Progenitor cell of endocrine pancreas (in vitro differentiated cells): Measurements from ENCODE around the gene ANKLE1. TPM values are rescaled to one million over a fixed set of nuclear protein-coding genes. Genes with fewer than 3 reads are reported as not detected.

Experiments
- DNase-seq: peaks from one replicate; pipeline ENCODE4 v3.0.0; 2021; ENCODE audit warnings: low spot score; ENCODE audit not compliant: unreplicated experiment
- H3K27ac Mint-ChIP-seq: 2 replicates; pipeline ENCODE4 v1.8.0; 2021; ENCODE audit warnings: mild to moderate bottlenecking, moderate library complexity, mixed read lengths
- H3K27me3 Mint-ChIP-seq: 2 replicates; pipeline ENCODE4 v1.8.0; 2021; ENCODE audit warnings: mixed read lengths
- H3K36me3 Mint-ChIP-seq: 2 replicates; pipeline ENCODE4 v1.8.0; 2022; ENCODE audit warnings: mixed read lengths; ENCODE audit not compliant: insufficient read depth
- H3K4me1 Mint-ChIP-seq: 2 replicates; pipeline ENCODE4 v1.8.0; 2021; ENCODE audit warnings: low read depth, mixed read lengths
- H3K4me3 Mint-ChIP-seq: 2 replicates; pipeline ENCODE4 v1.8.0; 2021; ENCODE audit warnings: low read depth, mild to moderate bottlenecking, moderate library complexity, mixed read lengths
- H3K9me3 Mint-ChIP-seq: 2 replicates; pipeline ENCODE4 v1.8.0; 2021; ENCODE audit warnings: low read depth, mixed read lengths
- long read RNA-seq: library from polyadenylated mRNA; unstranded; transcript quantifications from one replicate; pipeline ENCODE4 v2.0.0, GENCODE V29; 2020
- total RNA-seq: library from RNA; stranded (reverse); gene quantifications from 2 replicates; pipeline ENCODE4 v1.2.1, GENCODE V29; 2021
- TF ChIP-seq, protein P1 (sequence below): fragments of 200-600 bp; sonication (generic); IDR thresholded peaks from one replicate; pipeline ENCODE4 v1.5.0; 2021; ENCODE audit warnings: antibody characterized with exemption, mild to moderate bottlenecking; ENCODE audit not compliant: unreplicated experiment

Gene ANKLE1, protein sequence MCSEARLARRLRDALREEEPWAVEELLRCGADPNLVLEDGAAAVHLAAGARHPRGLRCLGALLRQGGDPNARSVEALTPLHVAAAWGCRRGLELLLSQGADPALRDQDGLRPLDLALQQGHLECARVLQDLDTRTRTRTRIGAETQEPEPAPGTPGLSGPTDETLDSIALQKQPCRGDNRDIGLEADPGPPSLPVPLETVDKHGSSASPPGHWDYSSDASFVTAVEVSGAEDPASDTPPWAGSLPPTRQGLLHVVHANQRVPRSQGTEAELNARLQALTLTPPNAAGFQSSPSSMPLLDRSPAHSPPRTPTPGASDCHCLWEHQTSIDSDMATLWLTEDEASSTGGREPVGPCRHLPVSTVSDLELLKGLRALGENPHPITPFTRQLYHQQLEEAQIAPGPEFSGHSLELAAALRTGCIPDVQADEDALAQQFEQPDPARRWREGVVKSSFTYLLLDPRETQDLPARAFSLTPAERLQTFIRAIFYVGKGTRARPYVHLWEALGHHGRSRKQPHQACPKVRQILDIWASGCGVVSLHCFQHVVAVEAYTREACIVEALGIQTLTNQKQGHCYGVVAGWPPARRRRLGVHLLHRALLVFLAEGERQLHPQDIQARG
- total RNA-seq: 6.4 and 8.1 TPM in 2 replicates
- long read RNA-seq, partial matches to known transcripts: 1 of 1 reads
- long read RNA-seq, other reads (novel, unspliced or antisense): 0 of 1 reads

DNA sequence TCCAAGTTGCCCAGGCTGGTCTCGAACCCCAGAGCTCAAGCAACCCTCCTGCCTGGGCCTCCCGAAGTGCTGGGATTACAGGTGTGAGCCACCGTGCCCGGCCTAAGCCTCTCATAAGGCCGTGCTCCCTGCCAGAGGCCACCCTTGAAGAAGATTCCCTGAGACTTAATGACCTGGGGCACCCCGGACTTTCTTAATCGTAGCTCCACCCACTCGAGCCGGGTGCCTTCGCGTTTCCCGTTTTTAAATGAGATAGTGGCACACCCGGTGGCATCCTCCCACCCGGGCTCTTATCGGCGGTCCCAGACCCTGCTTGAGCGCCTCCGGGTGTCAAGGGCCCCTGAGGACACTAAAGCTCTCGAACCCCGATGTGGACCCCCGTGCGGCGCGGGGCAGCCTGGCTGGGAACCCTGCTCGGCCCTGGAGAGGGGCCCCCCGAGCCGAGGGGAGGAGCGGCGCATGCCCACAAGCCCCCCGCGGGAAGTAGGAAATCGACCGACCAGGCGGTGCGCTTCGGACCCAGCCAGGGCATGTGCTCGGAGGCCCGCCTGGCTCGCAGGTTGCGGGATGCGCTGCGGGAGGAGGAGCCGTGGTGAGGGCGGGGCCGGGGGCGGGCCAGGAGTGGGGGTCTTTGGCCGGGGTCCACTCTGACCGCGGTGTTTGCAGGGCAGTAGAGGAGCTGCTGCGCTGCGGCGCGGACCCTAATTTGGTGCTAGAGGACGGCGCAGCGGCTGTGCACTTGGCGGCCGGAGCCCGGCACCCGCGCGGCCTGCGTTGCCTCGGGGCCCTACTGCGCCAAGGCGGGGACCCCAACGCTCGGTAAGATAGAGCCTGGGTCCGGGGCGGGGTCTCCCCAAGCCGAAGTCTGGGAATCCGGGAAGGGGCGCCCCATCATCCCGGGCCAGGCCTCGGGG, at the start of gene ANKLE1:
Gene ANKLE1 (plus strand): TSS at position 511 of the 914 bp plus-strand sequence. CDS start 20 bp downstream, at position 531.
- peaks cover 8% of the 10 kb centered on the region for H3K36me3 Mint-ChIP-seq
- peak within 1 kb of the TSS; percentile 67 for H3K4me3 Mint-ChIP-seq
- TF ChIP-seq, protein P1, sequence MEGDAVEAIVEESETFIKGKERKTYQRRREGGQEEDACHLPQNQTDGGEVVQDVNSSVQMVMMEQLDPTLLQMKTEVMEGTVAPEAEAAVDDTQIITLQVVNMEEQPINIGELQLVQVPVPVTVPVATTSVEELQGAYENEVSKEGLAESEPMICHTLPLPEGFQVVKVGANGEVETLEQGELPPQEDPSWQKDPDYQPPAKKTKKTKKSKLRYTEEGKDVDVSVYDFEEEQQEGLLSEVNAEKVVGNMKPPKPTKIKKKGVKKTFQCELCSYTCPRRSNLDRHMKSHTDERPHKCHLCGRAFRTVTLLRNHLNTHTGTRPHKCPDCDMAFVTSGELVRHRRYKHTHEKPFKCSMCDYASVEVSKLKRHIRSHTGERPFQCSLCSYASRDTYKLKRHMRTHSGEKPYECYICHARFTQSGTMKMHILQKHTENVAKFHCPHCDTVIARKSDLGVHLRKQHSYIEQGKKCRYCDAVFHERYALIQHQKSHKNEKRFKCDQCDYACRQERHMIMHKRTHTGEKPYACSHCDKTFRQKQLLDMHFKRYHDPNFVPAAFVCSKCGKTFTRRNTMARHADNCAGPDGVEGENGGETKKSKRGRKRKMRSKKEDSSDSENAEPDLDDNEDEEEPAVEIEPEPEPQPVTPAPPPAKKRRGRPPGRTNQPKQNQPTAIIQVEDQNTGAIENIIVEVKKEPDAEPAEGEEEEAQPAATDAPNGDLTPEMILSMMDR: no peak
- DNase-seq: no peak
- H3K27me3 Mint-ChIP-seq: peaks cover 7% of the 10 kb centered on the region
- H3K9me3 Mint-ChIP-seq: no peaks in the 10 kb centered on the region
- H3K4me1 Mint-ChIP-seq: no peaks in the 10 kb centered on the region
- no peak within 1 kb of the TSS for H3K27ac Mint-ChIP-seq

DNA sequence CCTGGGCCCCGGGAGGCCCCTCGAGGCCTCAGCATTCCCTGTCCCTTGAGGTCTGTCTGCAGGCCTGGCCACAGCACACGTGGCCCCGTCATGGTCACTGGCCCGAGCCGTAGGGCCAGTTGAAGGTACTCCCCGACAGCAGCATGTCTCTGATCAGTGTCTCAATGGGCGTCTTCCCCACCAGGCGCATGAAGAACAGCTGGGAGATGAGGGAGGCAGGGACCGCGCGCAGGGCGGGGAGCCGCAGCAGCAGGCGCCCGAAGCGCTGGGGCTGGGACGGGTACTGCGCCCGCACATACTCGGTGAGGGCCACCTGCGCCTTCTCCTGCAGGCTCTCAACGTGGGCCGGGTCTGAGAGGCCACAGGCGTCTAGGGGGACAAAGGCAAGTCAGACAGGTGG, 49.4 kb upstream of the ANKLE1 start:
- DNase-seq: no peak
- no peak overlapping the region for H3K27ac Mint-ChIP-seq
- H3K4me1 Mint-ChIP-seq: peaks cover 5% of the 10 kb centered on the region
- no peaks in the 10 kb centered on the region for H3K9me3 Mint-ChIP-seq
- no peaks in the 10 kb centered on the region for H3K27me3 Mint-ChIP-seq
- H3K36me3 Mint-ChIP-seq: peaks cover 18% of the 10 kb centered on the region
- TF ChIP-seq, protein P1: no peak
- no peak overlapping the region for H3K4me3 Mint-ChIP-seq

DNA sequence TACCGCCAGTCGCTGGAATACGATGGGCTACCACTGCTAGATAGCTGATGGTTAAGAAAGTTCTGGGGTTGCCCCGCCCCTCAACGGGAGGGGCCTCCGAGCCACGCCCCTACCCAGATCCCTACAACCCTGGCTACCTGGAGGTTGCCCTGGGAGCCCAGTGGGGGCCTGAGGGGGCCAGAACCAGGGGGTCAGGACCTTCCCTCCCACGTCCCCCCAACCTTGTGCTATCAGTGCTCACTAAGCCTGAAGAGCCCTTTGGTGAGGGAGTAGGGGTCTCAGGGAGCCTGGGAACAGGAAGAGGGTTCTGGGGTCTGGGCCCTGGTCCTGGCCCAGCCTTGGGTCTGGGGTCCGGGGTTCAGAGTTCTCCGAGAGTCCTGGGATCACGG, 46.8 kb upstream of the ANKLE1 start:
- Mint-ChIP-seq H3K36me3 (peaks cover 27% of the 10 kb centered on the region), H3K9me3 (no peaks in the 10 kb centered on the region), H3K4me3 (no peak overlapping the region), H3K27ac (no peak overlapping the region), H3K4me1 (peaks cover 21% of the 10 kb centered on the region), H3K27me3 (no peaks in the 10 kb centered on the region)
- DNase-seq: no peak
- TF ChIP-seq, protein P1: no peak

DNA sequence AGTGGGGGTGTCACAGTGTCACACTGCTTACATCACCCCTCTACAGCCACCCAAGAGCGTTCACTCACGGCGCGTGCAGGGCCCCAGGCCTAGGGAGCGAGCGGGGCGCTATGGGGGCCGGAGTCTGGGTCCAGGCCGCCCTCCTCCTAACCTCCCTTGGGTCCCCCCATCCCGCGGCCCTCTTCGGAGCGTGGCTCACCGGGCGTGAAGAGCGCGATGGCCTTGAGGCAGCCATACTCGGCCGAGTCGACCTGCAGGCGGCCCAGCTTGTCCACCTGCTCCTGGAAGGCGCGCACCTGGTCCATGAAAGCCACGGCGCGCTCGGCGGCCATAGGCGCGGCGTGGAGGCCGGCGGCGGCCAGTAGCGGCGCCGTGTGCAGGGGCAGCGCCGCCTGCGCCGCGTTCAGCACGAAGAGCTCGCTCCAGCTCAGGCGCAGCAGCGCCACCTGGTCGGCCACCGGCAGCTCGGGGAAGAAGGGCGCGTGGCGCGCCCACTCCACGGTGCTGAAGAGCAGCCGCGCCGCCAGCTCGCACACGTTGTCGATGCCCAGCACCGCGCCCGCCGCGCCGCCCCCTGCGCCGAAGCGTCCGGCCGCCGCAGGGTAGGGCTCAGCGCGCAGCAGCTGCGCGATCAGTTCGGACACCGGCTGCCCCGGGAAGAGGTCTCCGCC, 46.3 kb upstream of the ANKLE1 start:
- Mint-ChIP-seq H3K27me3 (no peaks in the 10 kb centered on the region), H3K36me3 (peaks cover 29% of the 10 kb centered on the region), H3K4me1 (peaks cover 24% of the 10 kb centered on the region), H3K4me3 (no peak overlapping the region), H3K27ac (no peak overlapping the region), H3K9me3 (no peaks in the 10 kb centered on the region)
- TF ChIP-seq, protein P1: peak; percentile 54
- DNase-seq: peak; percentile 48
